HEK293 (cell line): Measurements from ENCODE around the gene PIM2.

Experiments used
- CTCF ChIP-seq: fragments of 450-650 bp; formaldehyde crosslinking; IDR thresholded peaks from 2 replicates; pipeline ENCODE4 v1.5.1; 2016; ENCODE audit warnings: missing biosample characterization, missing genetic modification characterization
- EGR2 ChIP-seq: fragments of 450-650 bp; formaldehyde crosslinking; IDR thresholded peaks from 2 replicates; pipeline ENCODE4 v1.5.1; 2016; ENCODE audit warnings: low read depth, missing biosample characterization, missing genetic modification characterization
- ZBTB26 ChIP-seq: fragments of 450-650 bp; formaldehyde crosslinking; optimal IDR thresholded peaks from 2 replicates; pipeline ENCODE3; 2016; ENCODE audit warnings: missing biosample characterization, mild to moderate bottlenecking, missing genetic modification characterization
- ZBTB49 ChIP-seq: fragments of 450-650 bp; formaldehyde crosslinking; IDR thresholded peaks from 2 replicates; pipeline ENCODE4 v1.5.1; 2016; ENCODE audit warnings: missing biosample characterization, missing genetic modification characterization, low read depth
- ZNF302 ChIP-seq: fragments of 450-650 bp; formaldehyde crosslinking; IDR thresholded peaks from 2 replicates; pipeline ENCODE4 v1.5.1; 2016; ENCODE audit warnings: missing biosample characterization, missing genetic modification characterization, low read depth
- ZNF341 ChIP-seq: fragments of 450-650 bp; formaldehyde crosslinking; IDR thresholded peaks from 2 replicates; pipeline ENCODE4; 2016; ENCODE audit warnings: low read depth, missing biosample characterization, missing genetic modification characterization
- TF ChIP-seq, protein P1 (sequence below): fragments of 450-650 bp; formaldehyde crosslinking; IDR thresholded peaks from 2 replicates; pipeline ENCODE4 v1.5.1; 2017; ENCODE audit warnings: missing biosample characterization, missing genetic modification characterization

- TF ChIP-seq ZBTB49 (tag by site-specific recombination) = no peak
- no peak for TF ChIP-seq CTCF (tag by site-specific recombination)
- no peak for TF ChIP-seq ZNF341
- no peak for TF ChIP-seq ZNF302 (tag by site-specific recombination)
- TF ChIP-seq, protein P1, sequence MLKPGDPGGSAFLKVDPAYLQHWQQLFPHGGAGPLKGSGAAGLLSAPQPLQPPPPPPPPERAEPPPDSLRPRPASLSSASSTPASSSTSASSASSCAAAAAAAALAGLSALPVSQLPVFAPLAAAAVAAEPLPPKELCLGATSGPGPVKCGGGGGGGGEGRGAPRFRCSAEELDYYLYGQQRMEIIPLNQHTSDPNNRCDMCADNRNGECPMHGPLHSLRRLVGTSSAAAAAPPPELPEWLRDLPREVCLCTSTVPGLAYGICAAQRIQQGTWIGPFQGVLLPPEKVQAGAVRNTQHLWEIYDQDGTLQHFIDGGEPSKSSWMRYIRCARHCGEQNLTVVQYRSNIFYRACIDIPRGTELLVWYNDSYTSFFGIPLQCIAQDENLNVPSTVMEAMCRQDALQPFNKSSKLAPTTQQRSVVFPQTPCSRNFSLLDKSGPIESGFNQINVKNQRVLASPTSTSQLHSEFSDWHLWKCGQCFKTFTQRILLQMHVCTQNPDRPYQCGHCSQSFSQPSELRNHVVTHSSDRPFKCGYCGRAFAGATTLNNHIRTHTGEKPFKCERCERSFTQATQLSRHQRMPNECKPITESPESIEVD = no peak
- TF ChIP-seq ZBTB26 = no peak
- no peak for TF ChIP-seq EGR2 (tag by site-specific recombination)
Measured at GRCh38 chrX:48918301-48918642, 552 bp downstream of the PIM2 start.
